GM21390 (cell line): ENCODE measurements around the gene LRRC38.

Experiments
- ATAC-seq: cut with Tn5 transposase; IDR thresholded peaks from one replicate; pipeline ENCODE4 v1.9.1; 2021; ENCODE audit not compliant: unreplicated experiment

The LRRC38 gene

GRCh38 chr1:13517193-13517812, 3.5 kb upstream of the LRRC38 start:
- no peak for ATAC-seq

- no peak for ATAC-seq
Observed at GRCh38 chr1:13516606-13517005, 2.8 kb upstream of the LRRC38 start.

- no peak for ATAC-seq
Observed at GRCh38 chr1:13514821-13515220, 1.0 kb upstream of the LRRC38 start.

GRCh38 chr1:13513063-13513894, 524 bp downstream of the LRRC38 start:
- no peak for ATAC-seq

- no peak for ATAC-seq
Observed at GRCh38 chr1:13512472-13512871, 1.3 kb downstream of the LRRC38 start.

GRCh38 chr1:13510499-13510898, 3.3 kb downstream of the LRRC38 start:
- no peak for ATAC-seq

GRCh38 chr1:13507075-13507474, 6.7 kb downstream of the LRRC38 start:
- no peak for ATAC-seq

- ATAC-seq = no peak
Observed at GRCh38 chr1:13505020-13505419, 8.8 kb downstream of the LRRC38 start.

GRCh38 chr1:13500806-13501205, 13.0 kb downstream of the LRRC38 start:
- no peak for ATAC-seq

GRCh38 chr1:13499422-13499821, 14.4 kb downstream of the LRRC38 start:
- no peak for ATAC-seq

- no peak for ATAC-seq
Observed at GRCh38 chr1:13498553-13498952, 15.2 kb downstream of the LRRC38 start.

- ATAC-seq = no peak
Observed at GRCh38 chr1:13495186-13495585, 18.6 kb downstream of the LRRC38 start.

- no peak for ATAC-seq
Observed at GRCh38 chr1:13494712-13495111, 19.1 kb downstream of the LRRC38 start.

- peak; percentile 57 for ATAC-seq
Observed at GRCh38 chr1:13494025-13494424, 19.8 kb downstream of the LRRC38 start.

- no peak for ATAC-seq
Observed at GRCh38 chr1:13492711-13493110, 21.1 kb downstream of the LRRC38 start.

GRCh38 chr1:13487957-13488356, 25.8 kb downstream of the LRRC38 start:
- no peak for ATAC-seq

- ATAC-seq = no peak
Observed at GRCh38 chr1:13487143-13487868, 26.5 kb downstream of the LRRC38 start.

- ATAC-seq = no peak
Observed at GRCh38 chr1:13483946-13484345, 29.9 kb downstream of the LRRC38 start.

GRCh38 chr1:13482600-13482999, 31.2 kb downstream of the LRRC38 start:
- ATAC-seq = no peak

- no peak for ATAC-seq
Observed at GRCh38 chr1:13479171-13479856, 34.5 kb downstream of the LRRC38 start.

- ATAC-seq = no peak
Observed at GRCh38 chr1:13478692-13479091, 35.1 kb downstream of the LRRC38 start.
